Measurements from ENCODE around the gene YWHAQ. TPM values are rescaled to one million over a fixed set of nuclear protein-coding genes. Genes with fewer than 3 reads are reported as not detected.
A peak's percentile ranks its signal among the peaks of the same experiment; 100 is the strongest.

The YWHAQ gene
- total RNA-seq, 2 experiments from 2014 or later, result 341 to 368 TPM

DNA sequence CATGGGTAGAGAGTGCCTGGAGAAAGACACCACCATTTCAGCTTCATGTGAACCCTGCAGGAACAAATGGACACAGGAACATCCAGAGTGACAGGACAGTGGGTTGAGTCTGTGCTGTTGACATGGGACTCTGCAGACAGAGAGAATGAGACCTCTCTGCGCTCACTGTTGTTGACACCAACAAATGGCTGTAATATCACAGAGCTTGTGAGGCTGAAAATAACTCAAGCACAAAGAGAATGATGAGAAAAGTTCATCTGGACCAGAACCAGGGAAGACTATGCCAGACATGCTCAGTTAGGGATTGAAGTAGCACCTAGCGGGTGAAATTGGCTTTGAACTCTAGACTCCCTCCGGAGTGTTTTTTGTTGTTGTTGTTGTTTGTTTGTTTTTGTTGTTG lies 37.0 kb upstream of the YWHAQ start:
- H3K9me3 Mint-ChIP-seq, result no peaks in the 10 kb centered on the region
- peaks cover 16% of the 10 kb centered on the region for H3K4me1 Mint-ChIP-seq (ENCODE audit: low read depth)
- no peak for TF ChIP-seq CTCF (IDR thresholded peaks at IDR 0.05)
- no peak for DNase-seq
- ChIA-PET CTCF (no interaction called here), POLR2A (interaction anchor here (0.6 kb wide), 1 partner anchor 13 kb away, joined by 3 read pairs; no protein-coding TSS in a partner anchor)
- peaks cover 2% of the 10 kb centered on the region for H3K27me3 Mint-ChIP-seq
- H3K36me3 Mint-ChIP-seq (ENCODE audit: low read depth), result no peaks in the 10 kb centered on the region
- ATAC-seq, result no peak
- no peak overlapping the region for H3K4me3 Mint-ChIP-seq
- H3K27ac Mint-ChIP-seq, result no peak overlapping the region
- intact Hi-C loops (cut with micrococcal nuclease), result no loop called here

- DNase-seq, result no peak
- POLR2A ChIA-PET, result no interaction called here
- CTCF ChIA-PET, result no interaction called here
- Mint-ChIP-seq H3K27me3 (peaks cover 2% of the 10 kb centered on the region), H3K36me3 (ENCODE audit: low read depth) (no peaks in the 10 kb centered on the region), H3K9me3 (no peaks in the 10 kb centered on the region), H3K27ac (no peak overlapping the region), H3K4me1 (ENCODE audit: low read depth) (peaks cover 17% of the 10 kb centered on the region), H3K4me3 (no peak overlapping the region)
- intact Hi-C loops (cut with micrococcal nuclease), result no loop called here
- no peak for ATAC-seq
- TF ChIP-seq CTCF (IDR thresholded peaks at IDR 0.05), result no peak
Observed at GRCh38 chr2:9666306-9666705, 35.5 kb upstream of the YWHAQ start.

DNA sequence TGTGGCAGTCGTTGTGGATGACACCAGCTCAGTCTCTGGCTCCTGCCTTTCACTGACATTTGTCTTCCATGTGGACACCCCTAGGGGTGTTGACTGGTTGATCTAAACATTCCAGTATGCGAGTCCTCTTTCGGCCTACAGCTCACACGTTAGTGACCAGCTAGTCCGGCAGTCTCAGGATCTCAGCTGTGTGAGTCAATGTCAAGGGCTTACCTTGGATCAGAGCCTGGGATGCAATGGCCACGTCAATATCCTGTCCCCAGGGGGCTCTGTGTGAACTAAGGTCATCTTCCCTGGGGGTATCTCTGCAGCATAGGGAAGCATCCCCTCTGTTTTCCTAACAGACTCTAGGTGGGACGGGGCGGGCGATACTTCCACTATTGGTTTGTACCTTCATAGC lies 35.1 kb upstream of the YWHAQ start:
- no peak overlapping the region for H3K4me3 Mint-ChIP-seq
- POLR2A ChIA-PET, result no interaction called here
- no peak overlapping the region for H3K27ac Mint-ChIP-seq
- intact Hi-C loops (cut with micrococcal nuclease), result no loop called here
- no peak for ATAC-seq
- DNase-seq, result no peak
- CTCF ChIA-PET, result no interaction called here
- no peaks in the 10 kb centered on the region for H3K9me3 Mint-ChIP-seq
- peaks cover 2% of the 10 kb centered on the region for H3K27me3 Mint-ChIP-seq
- no peaks in the 10 kb centered on the region for H3K36me3 Mint-ChIP-seq (ENCODE audit: low read depth)
- peaks cover 19% of the 10 kb centered on the region for H3K4me1 Mint-ChIP-seq (ENCODE audit: low read depth)
- no peak for TF ChIP-seq CTCF (IDR thresholded peaks at IDR 0.05)

DNA sequence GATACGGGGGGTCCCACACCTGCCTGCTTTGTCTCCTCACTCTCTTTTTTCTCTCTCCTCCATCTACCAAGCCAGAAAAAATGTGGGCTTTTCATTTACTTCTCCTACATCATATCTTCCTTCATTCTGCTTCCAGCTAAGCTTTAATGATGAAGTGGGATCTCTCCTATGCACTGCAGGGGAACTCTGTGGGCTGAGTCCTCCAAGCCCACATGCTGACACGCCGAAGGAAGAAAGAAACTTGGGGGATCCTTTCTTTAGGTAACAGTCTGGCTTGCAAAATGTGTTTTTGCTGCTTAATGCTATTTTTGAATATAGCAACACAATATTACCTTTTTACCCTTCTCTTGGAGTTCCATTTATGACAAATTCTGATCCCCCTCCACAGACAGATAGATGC lies 33.6 kb upstream of the YWHAQ start:
- no peak for DNase-seq
- Mint-ChIP-seq H3K36me3 (ENCODE audit: low read depth) (no peaks in the 10 kb centered on the region), H3K9me3 (no peaks in the 10 kb centered on the region), H3K4me1 (ENCODE audit: low read depth) (peaks cover 19% of the 10 kb centered on the region), H3K27me3 (peaks cover 2% of the 10 kb centered on the region), H3K4me3 (no peak overlapping the region), H3K27ac (no peak overlapping the region)
- no peak for ATAC-seq
- intact Hi-C loops (cut with micrococcal nuclease), result no loop called here
- ChIA-PET POLR2A (no interaction called here), CTCF (interaction anchor here (0.8 to 1.5 kb wide), 2 partner anchors 23 to 26 kb away, joined by 3 to 5 read pairs; no protein-coding TSS in a partner anchor)
- no peak for TF ChIP-seq CTCF (IDR thresholded peaks at IDR 0.05)

- Mint-ChIP-seq H3K27ac (no peak overlapping the region), H3K9me3 (no peaks in the 10 kb centered on the region), H3K4me1 (ENCODE audit: low read depth) (peaks cover 19% of the 10 kb centered on the region), H3K4me3 (no peak overlapping the region), H3K27me3 (peaks cover 2% of the 10 kb centered on the region), H3K36me3 (ENCODE audit: low read depth) (no peaks in the 10 kb centered on the region)
- CTCF ChIA-PET, result interaction anchor here (0.8 to 1.4 kb wide), 3 partner anchors 19 to 136 kb away, joined by 3 read pairs; no protein-coding TSS in a partner anchor
- TF ChIP-seq CTCF (IDR thresholded peaks at IDR 0.05), result no peak
- POLR2A ChIA-PET, result no interaction called here
- intact Hi-C loops (cut with micrococcal nuclease), result no loop called here
- DNase-seq (no peak), ATAC-seq (peak; percentile 72)
Observed at GRCh38 chr2:9663008-9663879, 32.4 kb upstream of the YWHAQ start.

All from activated CD8-positive, alpha-beta T cell treated with anti-CD3 and anti-CD28 coated beads for 36 hours (primary cell).